ENCODE measurements around the gene CDK2AP2. TPM values are rescaled to one million over a fixed set of nuclear protein-coding genes. Genes with fewer than 3 reads are reported as not detected.

The CDK2AP2 gene
- total and polyA plus RNA-seq, 2 experiments from 2014 or later: 48.6 to 120 TPM

DNA sequence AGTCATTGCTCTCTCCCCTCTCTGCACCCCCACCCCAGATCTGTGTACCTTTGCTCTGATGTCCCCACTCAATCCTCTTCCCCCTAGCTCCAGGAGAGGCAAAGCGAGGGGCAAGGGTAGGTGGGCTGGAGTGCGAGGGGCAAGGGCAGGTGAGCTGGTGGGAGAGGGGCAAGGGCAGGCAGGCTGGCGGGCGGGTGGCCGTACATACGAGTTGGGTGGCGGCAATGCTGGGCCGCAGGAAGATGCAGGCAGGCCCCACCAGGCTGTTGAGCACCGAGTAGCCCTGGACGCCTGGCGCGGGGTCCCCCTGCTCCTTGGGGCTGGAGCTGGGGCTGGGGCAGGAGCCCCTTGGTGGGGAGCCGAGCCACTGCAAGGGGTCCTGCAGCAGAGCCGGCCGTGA lies 14.4 kb upstream of the CDK2AP2 start:
- TF ChIP-seq REST (IDR thresholded peaks at IDR 0.05; ENCODE audit: unreplicated experiment): no peak
- no peak for TF ChIP-seq CTCF (conservative IDR thresholded peaks at IDR 0.05; ENCODE audit: low read depth in 2 of 2)
- TF ChIP-seq ZNF114 (CRISPR knock-in tag; IDR thresholded peaks at IDR 0.05): no peak
- TF ChIP-seq CREB1 (CRISPR knock-in tag; IDR thresholded peaks at IDR 0.05; ENCODE audit: low read depth): no peak
- TF ChIP-seq POLR2AphosphoS5 (IDR thresholded peaks at IDR 0.05; ENCODE audit: low read depth): no peak
- TF ChIP-seq NANOG (IDR thresholded peaks at IDR 0.05; ENCODE audit: borderline replicate concordance): no peak
- TF ChIP-seq ZNF331 (CRISPR knock-in tag; IDR thresholded peaks at IDR 0.05; ENCODE audit: low read depth): no peak
- TF ChIP-seq JUNB (IDR thresholded peaks at IDR 0.05; ENCODE audit: unreplicated experiment): no peak
- TF ChIP-seq ZNF462 (CRISPR knock-in tag; IDR thresholded peaks at IDR 0.05): no peak
- no peak for TF ChIP-seq ETS1 (IDR thresholded peaks at IDR 0.05)
- TF ChIP-seq EZH2phosphoT487 (IDR thresholded peaks at IDR 0.05; ENCODE audit: unreplicated experiment): no peak
- no peak for TF ChIP-seq STAT1 (IDR thresholded peaks at IDR 0.05; ENCODE audit: unreplicated experiment)
- Mint-ChIP-seq H3K4me1 (no peaks in the 10 kb centered on the region), H3K36me3 (ENCODE audit: low read depth) (no peaks in the 10 kb centered on the region; the same call in 2 of the 3 replicates), H3K9me3 (no peaks in the 10 kb centered on the region; the same call in 2 of the 3 replicates), H3K4me3 (no peak overlapping the region), H3K27ac (no peak overlapping the region), H3K27me3 (ENCODE audit: insufficient read depth, low read depth, poor library complexity) (peaks cover 8% of the 10 kb centered on the region)
- Histone ChIP-seq H2AFZ (no peak overlapping the region), H3K79me2 (replicated peaks; ENCODE audit: insufficient read depth) (no peaks in the 10 kb centered on the region), H3K4me2 (no peak overlapping the region), H4K20me1 (replicated peaks; ENCODE audit: insufficient read depth) (no peaks in the 10 kb centered on the region), H3F3A (replicated peaks; ENCODE audit: low read depth) (no peaks in the 10 kb centered on the region), H3K4me3 (no peak overlapping the region), H3K4me1 (ENCODE audit: insufficient read depth) (no peaks in the 10 kb centered on the region), H3K9me2 (ENCODE audit: insufficient read depth) (no peaks in the 10 kb centered on the region), H3K36me3 (ENCODE audit: insufficient read depth) (no peaks in the 10 kb centered on the region), H3K27ac (ENCODE audit: low read depth) (no peak overlapping the region), H3K27me3 (ENCODE audit: insufficient read depth) (no peaks in the 10 kb centered on the region)
- ATAC-seq (no peak), DNase-seq (ENCODE audit: low spot score) (no peak)

All from GM23338 (cell line).